ENCODE results near the gene IDS.

IDS gene

GRCh38 chrX:149455934-149456333, 49.2 kb downstream of the IDS start:
- Histone ChIP-seq H3K4me2 (ENCODE audit: low read length) (no peak overlapping the region), H3K27me3 (ENCODE audit: control insufficient read depth, low read length) (no peaks in the 10 kb centered on the region), H4K20me1 (ENCODE audit: control insufficient read depth, insufficient read depth, low read depth, low read length) (no peaks in the 10 kb centered on the region), H3K27ac (ENCODE audit: low read depth, low read length) (no peak overlapping the region), H3K4me1 (ENCODE audit: control insufficient read depth, low read length) (no peaks in the 10 kb centered on the region), H3K4me3 (ENCODE audit: low read length) (no peak overlapping the region), H3F3A (ENCODE audit: control insufficient read depth, insufficient read depth) (no peaks in the 10 kb centered on the region), H3K36me3 (ENCODE audit: control insufficient read depth, low read length) (no peaks in the 10 kb centered on the region), H3K9me3 (ENCODE audit: control insufficient read depth, insufficient read depth, low read length) (no peaks in the 10 kb centered on the region), H3K9me2 (replicated peaks; ENCODE audit: control insufficient read depth, low read length) (no peaks in the 10 kb centered on the region), H3K79me2 (ENCODE audit: control insufficient read depth, low read length) (no peaks in the 10 kb centered on the region)
- TF ChIP-seq EZH2phosphoT487 (IDR thresholded peaks at IDR 0.05; ENCODE audit: borderline replicate concordance, low read length) (no peak), CTCF (IDR thresholded peaks at IDR 0.05; ENCODE audit: low read depth, low read length, poor library complexity, severe bottlenecking) (no peak)

- Histone ChIP-seq H3K9me2 (replicated peaks; ENCODE audit: control insufficient read depth, low read length) (no peaks in the 10 kb centered on the region), H3K27ac (ENCODE audit: low read depth, low read length) (no peak overlapping the region), H3K4me1 (ENCODE audit: control insufficient read depth, low read length) (no peaks in the 10 kb centered on the region), H3K4me3 (ENCODE audit: low read length) (no peak overlapping the region), H3K79me2 (ENCODE audit: control insufficient read depth, low read length) (no peaks in the 10 kb centered on the region), H3K4me2 (ENCODE audit: low read length) (no peak overlapping the region), H3K9me3 (ENCODE audit: control insufficient read depth, insufficient read depth, low read length) (no peaks in the 10 kb centered on the region), H3K36me3 (ENCODE audit: control insufficient read depth, low read length) (no peaks in the 10 kb centered on the region), H3K27me3 (ENCODE audit: control insufficient read depth, low read length) (no peaks in the 10 kb centered on the region), H4K20me1 (ENCODE audit: control insufficient read depth, insufficient read depth, low read depth, low read length) (no peaks in the 10 kb centered on the region), H3F3A (ENCODE audit: control insufficient read depth, insufficient read depth) (no peaks in the 10 kb centered on the region)
- no peak for TF ChIP-seq EZH2phosphoT487 (IDR thresholded peaks at IDR 0.05; ENCODE audit: borderline replicate concordance, low read length)
- no peak for TF ChIP-seq CTCF (IDR thresholded peaks at IDR 0.05; ENCODE audit: low read depth, low read length, poor library complexity, severe bottlenecking)
Observed at GRCh38 chrX:149453906-149454822, 50.9 kb downstream of the IDS start.

- TF ChIP-seq CTCF (IDR thresholded peaks at IDR 0.05; ENCODE audit: low read depth, low read length, poor library complexity, severe bottlenecking) (no peak), EZH2phosphoT487 (IDR thresholded peaks at IDR 0.05; ENCODE audit: borderline replicate concordance, low read length) (no peak)
- Histone ChIP-seq H3K9me3 (ENCODE audit: control insufficient read depth, insufficient read depth, low read length) (no peaks in the 10 kb centered on the region), H3K27ac (ENCODE audit: low read depth, low read length) (no peak overlapping the region), H4K20me1 (ENCODE audit: control insufficient read depth, insufficient read depth, low read depth, low read length) (no peaks in the 10 kb centered on the region), H3K4me2 (ENCODE audit: low read length) (no peak overlapping the region), H3K36me3 (ENCODE audit: control insufficient read depth, low read length) (no peaks in the 10 kb centered on the region), H3K27me3 (ENCODE audit: control insufficient read depth, low read length) (no peaks in the 10 kb centered on the region), H3K4me1 (ENCODE audit: control insufficient read depth, low read length) (no peaks in the 10 kb centered on the region), H3K79me2 (ENCODE audit: control insufficient read depth, low read length) (no peaks in the 10 kb centered on the region), H3K9me2 (replicated peaks; ENCODE audit: control insufficient read depth, low read length) (no peaks in the 10 kb centered on the region), H3K4me3 (ENCODE audit: low read length) (no peak overlapping the region), H3F3A (ENCODE audit: control insufficient read depth, insufficient read depth) (no peaks in the 10 kb centered on the region)
Observed at GRCh38 chrX:149453030-149453429, 52.1 kb downstream of the IDS start.
